ENCODE results near the gene CA11.

CA11 gene

DNA sequence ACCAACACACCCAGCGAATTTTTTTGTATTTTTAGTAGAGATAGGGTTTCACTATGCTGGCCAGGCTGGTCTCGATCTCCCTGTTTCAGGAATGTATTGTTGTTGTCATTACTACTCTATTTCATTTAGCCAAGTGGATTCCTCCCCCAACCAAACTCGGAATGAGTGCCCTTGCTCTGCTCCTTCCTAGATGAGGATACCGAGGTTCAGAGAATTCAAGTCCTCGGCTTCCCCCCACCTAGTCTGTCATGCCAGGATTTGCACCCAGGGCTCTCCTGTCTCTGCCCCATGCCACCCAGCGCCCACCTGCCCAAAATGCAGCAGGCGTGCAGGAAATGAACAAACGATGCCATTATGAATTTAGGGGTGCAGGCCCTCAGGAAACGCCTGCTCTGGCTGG is 43.0 kb downstream of the CA11 start:
- H3K27me3 ChIP-seq (ENCODE audit: control insufficient read depth, insufficient read depth, low read length, poor library complexity, severe bottlenecking) = no peaks in the 10 kb centered on the region
- H3K4me1 ChIP-seq (ENCODE audit: control insufficient read depth, insufficient read depth, low read length) = no peaks in the 10 kb centered on the region
- H3K4me3 ChIP-seq (ENCODE audit: insufficient read depth, low read depth, low read length) = no peak overlapping the region
- no peaks in the 10 kb centered on the region for H3K36me3 ChIP-seq (ENCODE audit: control insufficient read depth, insufficient read depth, low read length)
- 94% methylated on average over 8 to 9 of the region's 9 CpGs for WGBS, 2 experiments
- H3K27ac ChIP-seq (ENCODE audit: insufficient read depth, low read depth, low read length, poor library complexity, severe bottlenecking) = no peak overlapping the region
- no peaks in the 10 kb centered on the region for H3K9me3 ChIP-seq (ENCODE audit: control insufficient read depth, low read length)

DNA sequence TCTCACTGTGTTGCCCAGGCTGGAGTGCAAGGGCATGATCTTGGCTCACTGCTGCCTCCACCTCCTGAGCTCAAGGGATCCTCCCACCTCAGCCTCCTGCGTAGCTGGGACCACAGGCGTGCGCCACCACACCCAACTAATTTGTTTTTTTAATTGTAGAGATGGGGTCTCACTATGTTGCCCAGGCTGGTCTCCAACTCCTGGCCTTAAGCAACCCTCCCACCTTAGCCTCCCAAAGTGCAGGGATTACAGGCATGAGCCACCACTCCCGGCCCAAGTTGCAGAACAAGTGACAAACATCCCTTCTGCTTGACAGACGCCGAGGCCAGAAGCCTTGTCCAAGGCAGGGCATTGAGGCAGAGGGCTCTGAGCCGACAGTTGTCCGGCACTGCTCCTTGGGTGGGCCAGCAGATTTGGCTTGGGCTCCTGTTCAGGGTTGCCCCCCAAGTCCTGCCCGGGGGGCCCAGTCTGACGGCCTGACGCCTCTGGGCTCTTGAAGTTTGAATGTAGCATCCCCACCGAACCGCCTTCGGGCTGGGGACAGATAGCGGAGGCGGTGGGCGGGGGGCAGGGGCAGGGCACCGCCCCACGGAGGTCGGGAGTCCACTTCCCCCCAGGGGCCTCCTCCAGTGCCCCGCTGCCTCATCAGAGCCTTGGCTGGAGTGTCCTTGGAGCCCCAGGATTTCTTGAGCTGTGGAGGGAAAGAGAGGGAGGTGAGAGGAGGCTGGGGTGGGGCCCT is 45.1 kb downstream of the CA11 start:
- H3K4me3 ChIP-seq (ENCODE audit: insufficient read depth, low read depth, low read length) = no peak overlapping the region
- no peak overlapping the region for H3K27ac ChIP-seq (ENCODE audit: insufficient read depth, low read depth, low read length, poor library complexity, severe bottlenecking)
- no peaks in the 10 kb centered on the region for H3K36me3 ChIP-seq (ENCODE audit: control insufficient read depth, insufficient read depth, low read length)
- H3K27me3 ChIP-seq (ENCODE audit: control insufficient read depth, insufficient read depth, low read length, poor library complexity, severe bottlenecking) = no peaks in the 10 kb centered on the region
- WGBS, 2 experiments = 91% methylated on average over 21 of the region's 21 CpGs
- no peaks in the 10 kb centered on the region for H3K9me3 ChIP-seq (ENCODE audit: control insufficient read depth, low read length)
- H3K4me1 ChIP-seq (ENCODE audit: control insufficient read depth, insufficient read depth, low read length) = no peaks in the 10 kb centered on the region

DNA sequence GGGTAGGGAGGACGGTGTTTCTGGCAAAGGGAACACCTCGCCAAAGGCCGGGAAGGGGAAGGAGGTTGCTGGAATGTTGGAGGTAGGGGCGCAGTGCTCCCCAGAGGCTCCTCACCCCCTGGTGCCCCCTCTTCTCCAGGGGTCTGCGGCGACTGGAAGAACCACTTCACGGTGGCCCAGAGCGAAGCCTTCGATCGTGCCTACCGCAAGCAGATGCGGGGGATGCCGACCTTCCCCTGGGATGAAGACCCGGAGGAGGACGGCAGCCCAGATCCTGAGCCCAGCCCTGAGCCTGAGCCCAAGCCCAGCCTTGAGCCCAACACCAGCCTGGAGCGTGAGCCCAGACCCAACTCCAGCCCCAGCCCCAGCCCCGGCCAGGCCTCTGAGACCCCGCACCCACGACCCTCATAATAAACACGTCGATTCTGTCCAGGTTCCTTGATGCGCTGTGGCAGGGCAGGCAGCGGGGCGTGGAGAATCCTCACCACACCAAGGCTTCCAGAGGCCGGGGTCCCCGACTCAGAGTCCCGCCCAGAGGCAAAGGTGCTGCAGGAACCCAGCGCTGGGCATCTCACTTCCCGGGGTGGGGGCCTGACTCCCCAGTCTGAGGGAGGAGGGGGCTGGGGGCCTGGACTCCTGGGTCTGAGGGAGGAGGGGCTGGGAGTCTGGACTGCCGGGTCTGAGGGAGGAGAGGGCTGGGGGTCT is 46.8 kb downstream of the CA11 start:
- no peak overlapping the region for H3K27ac ChIP-seq (ENCODE audit: insufficient read depth, low read depth, low read length, poor library complexity, severe bottlenecking)
- H3K36me3 ChIP-seq (ENCODE audit: control insufficient read depth, insufficient read depth, low read length) = no peaks in the 10 kb centered on the region
- no peaks in the 10 kb centered on the region for H3K27me3 ChIP-seq (ENCODE audit: control insufficient read depth, insufficient read depth, low read length, poor library complexity, severe bottlenecking)
- no peaks in the 10 kb centered on the region for H3K9me3 ChIP-seq (ENCODE audit: control insufficient read depth, low read length)
- H3K4me3 ChIP-seq (ENCODE audit: insufficient read depth, low read depth, low read length) = no peak overlapping the region
- WGBS, 2 experiments = 85 to 87% methylated on average over 30 of the region's 30 CpGs
- no peaks in the 10 kb centered on the region for H3K4me1 ChIP-seq (ENCODE audit: control insufficient read depth, insufficient read depth, low read length)

DNA sequence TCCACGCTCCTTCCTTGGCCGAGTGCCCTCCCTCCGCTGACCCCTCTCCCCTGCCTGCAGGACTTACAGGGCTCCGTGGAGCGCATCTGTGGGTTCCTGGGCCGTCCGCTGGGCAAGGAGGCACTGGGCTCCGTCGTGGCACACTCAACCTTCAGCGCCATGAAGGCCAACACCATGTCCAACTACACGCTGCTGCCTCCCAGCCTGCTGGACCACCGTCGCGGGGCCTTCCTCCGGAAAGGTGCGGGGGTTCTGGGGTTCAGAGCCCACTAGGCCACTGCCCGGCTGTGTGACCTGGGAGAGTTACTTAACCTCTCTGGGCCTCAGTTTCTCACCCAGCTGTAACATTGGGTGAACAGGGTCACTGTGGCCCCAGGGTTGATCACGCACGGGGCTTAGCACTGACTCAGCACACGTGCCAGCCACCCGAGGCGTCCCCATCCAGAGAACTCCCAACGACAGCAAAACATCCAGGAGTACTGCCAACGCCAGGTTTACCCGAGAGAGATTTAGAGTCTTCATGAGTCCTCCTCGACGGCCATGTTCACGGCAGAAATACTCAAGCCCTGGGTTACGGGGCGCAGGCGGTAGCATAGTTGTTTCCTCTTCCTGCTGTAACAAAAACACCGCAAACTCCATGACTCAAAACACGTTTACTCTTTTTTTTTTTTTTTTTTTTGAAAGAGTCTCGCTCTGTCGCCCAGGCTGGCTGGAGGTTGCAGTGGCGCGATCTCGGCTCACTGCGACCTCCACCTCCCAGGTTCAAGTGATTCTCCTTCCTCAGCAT is 49.1 kb downstream of the CA11 start:
- Histone ChIP-seq H3K27me3 (ENCODE audit: control insufficient read depth, insufficient read depth, low read length, poor library complexity, severe bottlenecking) (no peaks in the 10 kb centered on the region), H3K4me3 (ENCODE audit: insufficient read depth, low read depth, low read length) (no peak overlapping the region), H3K9me3 (ENCODE audit: control insufficient read depth, low read length) (no peaks in the 10 kb centered on the region), H3K36me3 (ENCODE audit: control insufficient read depth, insufficient read depth, low read length) (no peaks in the 10 kb centered on the region), H3K27ac (ENCODE audit: insufficient read depth, low read depth, low read length, poor library complexity, severe bottlenecking) (no peak overlapping the region), H3K4me1 (ENCODE audit: control insufficient read depth, insufficient read depth, low read length) (no peaks in the 10 kb centered on the region)
- WGBS, 2 experiments = 89 to 91% methylated on average over 39 of the region's 39 CpGs

DNA sequence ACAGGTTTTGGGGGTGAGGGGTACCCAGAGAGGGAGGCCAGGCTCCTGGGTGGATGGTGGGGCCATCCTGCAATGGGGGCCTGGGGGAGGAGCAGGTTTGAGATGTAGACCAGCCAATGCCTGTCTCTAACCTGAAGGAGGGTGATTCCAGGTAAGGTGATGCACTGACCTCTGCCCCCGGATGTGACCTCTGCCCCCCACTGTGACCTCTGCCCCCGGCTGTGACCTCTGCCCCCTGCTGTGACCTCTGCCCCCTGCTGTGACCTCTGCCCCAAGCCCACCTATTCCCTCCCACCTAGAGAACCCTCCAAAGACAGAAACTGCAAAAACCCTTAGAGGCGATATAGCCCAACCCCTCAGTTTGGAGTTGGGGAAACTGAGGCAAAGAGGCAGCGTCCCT is 49.8 kb downstream of the CA11 start:
- Histone ChIP-seq H3K9me3 (ENCODE audit: control insufficient read depth, low read length) (no peaks in the 10 kb centered on the region), H3K27me3 (ENCODE audit: control insufficient read depth, insufficient read depth, low read length, poor library complexity, severe bottlenecking) (no peaks in the 10 kb centered on the region), H3K36me3 (ENCODE audit: control insufficient read depth, insufficient read depth, low read length) (no peaks in the 10 kb centered on the region), H3K4me3 (ENCODE audit: insufficient read depth, low read depth, low read length) (no peak overlapping the region), H3K27ac (ENCODE audit: insufficient read depth, low read depth, low read length, poor library complexity, severe bottlenecking) (no peak overlapping the region), H3K4me1 (ENCODE audit: control insufficient read depth, insufficient read depth, low read length) (no peaks in the 10 kb centered on the region)
- WGBS, 2 experiments = 93 to 95% methylated on average over 4 of the region's 4 CpGs

DNA sequence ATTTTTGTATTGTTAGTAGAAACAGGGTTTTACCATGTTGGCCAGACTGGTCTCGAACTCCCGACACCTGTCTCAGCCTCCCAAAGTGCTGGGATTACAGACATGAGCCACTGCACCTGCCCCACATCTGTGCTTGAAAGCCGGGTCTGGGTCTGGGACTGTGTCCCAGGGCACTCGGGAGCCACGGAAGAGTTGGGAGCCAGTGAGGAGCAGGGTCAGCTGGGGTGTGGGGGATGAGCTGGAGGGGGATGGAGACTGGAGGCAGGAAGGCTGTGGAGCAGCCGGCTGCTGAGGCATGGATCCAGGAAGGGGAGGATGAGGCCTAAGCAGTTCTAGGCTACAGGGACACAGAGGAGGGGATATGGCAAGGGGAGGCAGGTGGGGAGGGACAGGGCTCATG is 50.2 kb downstream of the CA11 start:
- no peaks in the 10 kb centered on the region for H3K36me3 ChIP-seq (ENCODE audit: control insufficient read depth, insufficient read depth, low read length)
- no peak overlapping the region for H3K27ac ChIP-seq (ENCODE audit: insufficient read depth, low read depth, low read length, poor library complexity, severe bottlenecking)
- no peaks in the 10 kb centered on the region for H3K27me3 ChIP-seq (ENCODE audit: control insufficient read depth, insufficient read depth, low read length, poor library complexity, severe bottlenecking)
- WGBS, 2 experiments = 88 to 91% methylated on average over 6 of the region's 6 CpGs
- H3K4me1 ChIP-seq (ENCODE audit: control insufficient read depth, insufficient read depth, low read length) = no peaks in the 10 kb centered on the region
- H3K9me3 ChIP-seq (ENCODE audit: control insufficient read depth, low read length) = no peaks in the 10 kb centered on the region
- no peak overlapping the region for H3K4me3 ChIP-seq (ENCODE audit: insufficient read depth, low read depth, low read length)

DNA sequence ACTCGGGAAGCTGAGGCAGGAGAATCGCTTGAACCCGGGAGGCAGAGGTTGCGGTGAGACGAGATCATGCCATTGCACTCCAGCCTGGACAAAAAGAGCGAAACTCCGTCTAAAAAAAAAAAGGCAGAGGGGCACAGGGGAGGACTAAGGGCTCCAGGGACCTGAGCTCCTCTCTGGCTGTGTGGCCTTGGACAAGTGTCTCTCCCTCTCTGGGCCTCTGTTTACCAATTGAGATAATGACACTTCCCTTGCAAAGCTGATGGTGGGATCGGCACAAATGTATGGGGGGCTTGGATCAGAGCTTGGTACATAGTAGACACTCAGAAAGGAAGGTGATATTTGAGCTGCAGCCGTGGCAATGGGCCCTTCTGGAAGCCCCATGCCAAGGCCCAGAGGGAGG is 50.8 kb downstream of the CA11 start:
- no peaks in the 10 kb centered on the region for H3K36me3 ChIP-seq (ENCODE audit: control insufficient read depth, insufficient read depth, low read length)
- H3K4me3 ChIP-seq (ENCODE audit: insufficient read depth, low read depth, low read length) = no peak overlapping the region
- no peaks in the 10 kb centered on the region for H3K27me3 ChIP-seq (ENCODE audit: control insufficient read depth, insufficient read depth, low read length, poor library complexity, severe bottlenecking)
- H3K9me3 ChIP-seq (ENCODE audit: control insufficient read depth, low read length) = no peaks in the 10 kb centered on the region
- WGBS, 2 experiments = 89 to 90% methylated on average over 9 of the region's 9 CpGs
- H3K4me1 ChIP-seq (ENCODE audit: control insufficient read depth, insufficient read depth, low read length) = no peaks in the 10 kb centered on the region
- no peak overlapping the region for H3K27ac ChIP-seq (ENCODE audit: insufficient read depth, low read depth, low read length, poor library complexity, severe bottlenecking)

DNA sequence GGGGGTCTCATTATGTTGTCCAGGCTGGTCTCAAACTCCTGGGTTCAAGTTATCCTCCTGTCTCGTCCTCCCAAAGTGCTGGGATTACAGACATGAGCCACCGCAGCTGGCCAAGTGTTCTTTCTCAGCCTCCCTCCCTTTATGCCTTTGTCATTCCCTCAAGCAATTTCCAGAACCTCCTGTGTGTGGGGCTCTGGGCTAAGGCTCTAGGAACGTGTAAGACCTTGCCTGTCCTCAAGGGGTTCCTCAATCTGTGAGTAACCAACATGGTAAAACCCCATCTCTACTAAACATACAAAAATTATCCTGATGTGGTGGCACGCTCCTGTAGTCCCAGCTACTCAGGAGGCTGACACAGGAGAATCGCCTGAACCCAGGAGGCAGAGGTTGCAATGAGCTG is 55.0 kb downstream of the CA11 start:
- 85% methylated on average over 5 of the region's 5 CpGs for WGBS, 2 experiments
- H3K9me3 ChIP-seq (ENCODE audit: control insufficient read depth, low read length) = no peaks in the 10 kb centered on the region
- H3K4me3 ChIP-seq (ENCODE audit: insufficient read depth, low read depth, low read length) = no peak overlapping the region
- H3K36me3 ChIP-seq (ENCODE audit: control insufficient read depth, insufficient read depth, low read length) = no peaks in the 10 kb centered on the region
- no peaks in the 10 kb centered on the region for H3K4me1 ChIP-seq (ENCODE audit: control insufficient read depth, insufficient read depth, low read length)
- no peak overlapping the region for H3K27ac ChIP-seq (ENCODE audit: insufficient read depth, low read depth, low read length, poor library complexity, severe bottlenecking)
- peaks cover 6% of the 10 kb centered on the region for H3K27me3 ChIP-seq (ENCODE audit: control insufficient read depth, insufficient read depth, low read length, poor library complexity, severe bottlenecking)

DNA sequence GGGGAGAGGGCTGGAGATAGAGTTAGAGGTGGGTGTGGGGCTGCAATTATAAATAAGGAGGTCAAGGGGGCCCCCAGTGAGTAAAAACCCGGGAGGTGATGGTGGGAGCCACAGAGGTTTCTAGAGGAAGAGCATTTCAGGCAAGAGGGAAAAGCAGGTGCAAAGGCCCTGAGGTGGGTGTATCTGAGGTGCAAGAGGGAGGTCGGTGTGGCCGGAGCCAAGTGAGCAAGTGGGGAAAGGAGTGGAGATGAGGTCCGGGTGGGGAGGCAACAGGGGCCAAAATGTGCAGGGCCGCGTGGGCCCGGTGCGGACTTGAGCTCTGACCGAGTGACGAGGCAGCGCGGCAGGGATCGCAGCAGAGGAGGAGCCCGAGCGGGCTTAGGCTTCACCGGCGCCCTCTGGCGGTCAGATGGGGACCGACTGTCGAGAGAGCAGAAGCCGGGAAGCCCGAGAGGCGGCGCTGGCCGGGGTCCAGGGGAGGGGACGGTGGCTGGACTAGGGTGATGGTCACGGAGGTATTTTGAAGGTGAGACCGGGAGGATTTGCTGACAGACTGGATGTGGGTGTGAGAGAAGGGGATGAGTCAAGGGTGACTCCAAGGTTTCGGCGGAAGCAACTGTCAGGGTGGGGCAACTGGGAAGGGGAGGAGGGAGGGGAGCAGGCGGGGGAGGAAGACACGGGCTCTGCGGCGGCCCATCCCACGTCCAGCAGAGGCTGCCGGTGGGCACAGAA is 57.2 kb downstream of the CA11 start:
- Histone ChIP-seq H3K27ac (ENCODE audit: insufficient read depth, low read depth, low read length, poor library complexity, severe bottlenecking) (no peak overlapping the region), H3K4me1 (ENCODE audit: control insufficient read depth, insufficient read depth, low read length) (peaks cover 2% of the 10 kb centered on the region), H3K36me3 (ENCODE audit: control insufficient read depth, insufficient read depth, low read length) (no peaks in the 10 kb centered on the region), H3K27me3 (ENCODE audit: control insufficient read depth, insufficient read depth, low read length, poor library complexity, severe bottlenecking) (peaks cover 6% of the 10 kb centered on the region), H3K4me3 (ENCODE audit: insufficient read depth, low read depth, low read length) (peak overlapping the region; percentile 1), H3K9me3 (ENCODE audit: control insufficient read depth, low read length) (no peaks in the 10 kb centered on the region)
- 7 to 8% methylated on average over 36 of the region's 36 CpGs for WGBS, 2 experiments
